OCI-LY7 (cell line): ENCODE data around the gene ACTRT2. TPM values are rescaled to one million over a fixed set of nuclear protein-coding genes. Genes with fewer than 3 reads are reported as not detected.

Source experiments
- BruUV-seq: library from RNA; stranded (reverse); fragments of 400-500 nt; replicated peaks from 2 replicates; lab custom pipeline; 2021; lab: Mats Ljungman, UMichigan
- CTCF ChIA-PET: fragments of 300-600 bp; sonication (Branson Sonifier 250); formaldehyde crosslinking; loops from one replicate; lab custom pipeline; 2022; ENCODE audit warnings: antibody characterized with exemption; ENCODE audit not compliant: unreplicated experiment; lab: Charles Lee
- POLR2A ChIA-PET: fragments of 300-600 bp; sonication (Branson Sonifier 250); formaldehyde crosslinking; loops from one replicate; lab custom pipeline; 2022; ENCODE audit warnings: antibody characterized with exemption; lab: Charles Lee
- DNase-seq: peaks from one replicate; pipeline ENCODE4 v3.0.0-alpha.2; 2015; ENCODE audit warnings: low spot score
- H2AFZ ChIP-seq: fragments of 200-600 bp; sonication (generic), shearing (Covaris generic); 2 replicates; pipeline ENCODE4 v1.6.1; 2014; ENCODE audit warnings: mild to moderate bottlenecking, antibody characterized with exemption, low read length, moderate library complexity
- H3K27ac ChIP-seq: fragments of 200-600 bp; sonication (generic); 2 replicates; pipeline ENCODE4 v1.5.1; 2014; ENCODE audit warnings: mixed run types, low read depth, mild to moderate bottlenecking, moderate library complexity, low read length, inconsistent platforms; ENCODE audit not compliant: poor library complexity, severe bottlenecking
- H3K36me3 ChIP-seq: fragments of 200-600 bp; sonication (generic); 2 replicates; pipeline ENCODE4 v1.6.1; 2014; ENCODE audit warnings: mild to moderate bottlenecking, antibody characterized with exemption, low read length, moderate library complexity, mixed read lengths; ENCODE audit not compliant: insufficient read depth
- H3K4me1 ChIP-seq: fragments of 200-600 bp; sonication (generic); 2 replicates; pipeline ENCODE4 v1.5.1; 2014; ENCODE audit warnings: mild to moderate bottlenecking, low read length; ENCODE audit not compliant: insufficient read depth, poor library complexity, severe bottlenecking
- H3K4me2 ChIP-seq: fragments of 200-600 bp; sonication (generic); 2 replicates; pipeline ENCODE4 v1.6.1; 2014; ENCODE audit warnings: mild to moderate bottlenecking, low read length
- H3K4me3 ChIP-seq: fragments of 200-600 bp; sonication (generic); 2 replicates; pipeline ENCODE4 v1.5.1; 2014; ENCODE audit warnings: mild to moderate bottlenecking, low read depth, low read length; ENCODE audit not compliant: poor library complexity, severe bottlenecking
- H3K79me2 ChIP-seq: fragments of 200-600 bp; sonication (generic); 2 replicates; pipeline ENCODE4 v1.6.1; 2016; ENCODE audit warnings: low read depth, mild to moderate bottlenecking, low read length, moderate library complexity, mixed read lengths; ENCODE audit not compliant: insufficient read depth
- H3K9me2 ChIP-seq: fragments of 200-600 bp; sonication (generic); 2 replicates; pipeline ENCODE4 v1.6.1; 2016; ENCODE audit warnings: mild to moderate bottlenecking, low read length, mixed read lengths; ENCODE audit not compliant: insufficient read depth
- H3K9me3 ChIP-seq: fragments of 200-600 bp; sonication (generic); 2 replicates; pipeline ENCODE4 v1.6.1; 2014; ENCODE audit warnings: mild to moderate bottlenecking, mixed run types, low read length, mixed read lengths
- H4K20me1 ChIP-seq: fragments of 200-600 bp; sonication (generic); 2 replicates; pipeline ENCODE4 v1.6.1; 2014; ENCODE audit warnings: mild to moderate bottlenecking, antibody characterized with exemption, low read length, moderate library complexity, mixed read lengths; ENCODE audit not compliant: insufficient read depth
- CTCF ChIP-seq: fragments of 200-600 bp; sonication (generic); conservative IDR thresholded peaks from 2 replicates; pipeline ENCODE4 v1.5.1; 2014; ENCODE audit warnings: mild to moderate bottlenecking, antibody characterized with exemption, low read length, moderate library complexity, mixed read lengths
- EZH2phosphoT487 ChIP-seq: fragments of 200-600 bp; sonication (generic); IDR thresholded peaks from 2 replicates; pipeline ENCODE4 v1.6.1; 2018; ENCODE audit warnings: low read depth, borderline replicate concordance, mild to moderate bottlenecking, mixed run types, antibody characterized with exemption, low read length, moderate library complexity, mixed read lengths
- intact Hi-C: fragments of 100-400 bp; cut with micrococcal nuclease; formaldehyde crosslinking; loops from one replicate; pipeline ENCODE4 v1.10.0; 2022; ENCODE audit not compliant: unreplicated experiment
- total RNA-seq, 2 experiments: library from RNA; depleted of rRNA in 1 of 2; stranded (reverse); fragments of >200 nt in 1 of 2; shearing (Covaris generic) in 1 of 2; gene quantifications; 2 replicates each; pipeline ENCODE4 v1.2.3, GENCODE V29; 2014 to 2022

The ACTRT2 gene
- total RNA-seq, 2 experiments from 2014 or later = not detected

- H4K20me1 ChIP-seq = no peaks in the 10 kb centered on the region
- no peak overlapping the region for H3K4me2 ChIP-seq
- ChIA-PET POLR2A (no interaction called here), CTCF (no interaction called here)
- BruUV-seq = no TSS peak
- H3K9me3 ChIP-seq = no peaks in the 10 kb centered on the region
- DNase-seq = no peak
- H3K27ac ChIP-seq = no peak overlapping the region
- no peaks in the 10 kb centered on the region for H3K79me2 ChIP-seq
- no peaks in the 10 kb centered on the region for H3K36me3 ChIP-seq
- no peak overlapping the region for H3K4me3 ChIP-seq
- H2AFZ ChIP-seq = no peak overlapping the region
- no peaks in the 10 kb centered on the region for H3K9me2 ChIP-seq
- TF ChIP-seq EZH2phosphoT487 = no peak
- TF ChIP-seq CTCF = no peak
- intact Hi-C loops = no loop called here
- no peaks in the 10 kb centered on the region for H3K4me1 ChIP-seq
These were observed 6.5 kb downstream of the ACTRT2 start for GRCh38 chr1:3027611-3028371.

- H3K4me2 ChIP-seq = no peak overlapping the region
- no TSS peak for BruUV-seq
- POLR2A ChIA-PET = no interaction called here
- CTCF ChIA-PET = no interaction called here
- H3K9me2 ChIP-seq = no peaks in the 10 kb centered on the region
- no peaks in the 10 kb centered on the region for H3K79me2 ChIP-seq
- no peak overlapping the region for H2AFZ ChIP-seq
- intact Hi-C loops = no loop called here
- no peaks in the 10 kb centered on the region for H3K36me3 ChIP-seq
- DNase-seq = no peak
- H3K9me3 ChIP-seq = no peaks in the 10 kb centered on the region
- H3K27ac ChIP-seq = no peak overlapping the region
- H3K4me3 ChIP-seq = no peak overlapping the region
- no peaks in the 10 kb centered on the region for H3K4me1 ChIP-seq
- H4K20me1 ChIP-seq = no peaks in the 10 kb centered on the region
- TF ChIP-seq EZH2phosphoT487 (no peak), CTCF (no peak)
These were observed 7.4 kb downstream of the ACTRT2 start for GRCh38 chr1:3028531-3029282.

- no peaks in the 10 kb centered on the region for H3K9me3 ChIP-seq
- H3K79me2 ChIP-seq = no peaks in the 10 kb centered on the region
- no peak for DNase-seq
- H3K4me2 ChIP-seq = no peak overlapping the region
- no peaks in the 10 kb centered on the region for H3K36me3 ChIP-seq
- ChIA-PET CTCF (no interaction called here), POLR2A (no interaction called here)
- no peaks in the 10 kb centered on the region; the same call in 1 of the 2 replicates for H4K20me1 ChIP-seq
- H3K27ac ChIP-seq = no peak overlapping the region
- no peak for TF ChIP-seq EZH2phosphoT487
- no peak for TF ChIP-seq CTCF
- intact Hi-C loops = no loop called here
- H3K9me2 ChIP-seq = no peaks in the 10 kb centered on the region
- no peaks in the 10 kb centered on the region for H3K4me1 ChIP-seq
- BruUV-seq = no TSS peak
- H2AFZ ChIP-seq = no peak overlapping the region
- no peak overlapping the region for H3K4me3 ChIP-seq
These were observed 8.3 kb downstream of the ACTRT2 start for GRCh38 chr1:3029481-3029961.
